Measurements from ENCODE around the gene SERPINA10.

Gene SERPINA10

GRCh38 chr14:94330432-94330831 lies 37.4 kb upstream of the SERPINA10 start:
- Histone ChIP-seq H3K4me1 (ENCODE audit: control insufficient read depth, insufficient read depth, low read length) (peaks cover 6% of the 10 kb centered on the region), H3K9me3 (ENCODE audit: control insufficient read depth, low read length) (no peaks in the 10 kb centered on the region), H3K36me3 (ENCODE audit: control insufficient read depth, insufficient read depth, low read length, severe bottlenecking) (no peaks in the 10 kb centered on the region), H3K4me3 (ENCODE audit: low read length) (no peak overlapping the region), H3K27me3 (replicated peaks; ENCODE audit: control insufficient read depth, insufficient read depth, low read length) (no peaks in the 10 kb centered on the region), H3K9ac (ENCODE audit: low read length) (no peak overlapping the region)
- no peak for DNase-seq (ENCODE audit: low read depth)

- peaks cover 6% of the 10 kb centered on the region for H3K4me1 ChIP-seq (ENCODE audit: control insufficient read depth, insufficient read depth, low read length)
- H3K36me3 ChIP-seq (ENCODE audit: control insufficient read depth, insufficient read depth, low read length, severe bottlenecking): no peaks in the 10 kb centered on the region
- H3K9me3 ChIP-seq (ENCODE audit: control insufficient read depth, low read length): no peaks in the 10 kb centered on the region
- DNase-seq (ENCODE audit: low read depth): no peak
- H3K4me3 ChIP-seq (ENCODE audit: low read length): no peak overlapping the region
- H3K9ac ChIP-seq (ENCODE audit: low read length): no peak overlapping the region
- no peaks in the 10 kb centered on the region for H3K27me3 ChIP-seq (replicated peaks; ENCODE audit: control insufficient read depth, insufficient read depth, low read length)
These were observed 36.8 kb upstream of the SERPINA10 start for GRCh38 chr14:94329857-94330256.

GRCh38 chr14:94328196-94328595 lies 35.1 kb upstream of the SERPINA10 start:
- no peak for DNase-seq (ENCODE audit: low read depth)
- H3K4me1 ChIP-seq (ENCODE audit: control insufficient read depth, insufficient read depth, low read length): peaks cover 9% of the 10 kb centered on the region
- H3K4me3 ChIP-seq (ENCODE audit: low read length): no peak overlapping the region
- no peaks in the 10 kb centered on the region for H3K36me3 ChIP-seq (ENCODE audit: control insufficient read depth, insufficient read depth, low read length, severe bottlenecking)
- H3K9ac ChIP-seq (ENCODE audit: low read length): no peak overlapping the region
- no peaks in the 10 kb centered on the region for H3K27me3 ChIP-seq (replicated peaks; ENCODE audit: control insufficient read depth, insufficient read depth, low read length)
- H3K9me3 ChIP-seq (ENCODE audit: control insufficient read depth, low read length): no peaks in the 10 kb centered on the region

GRCh38 chr14:94322648-94323570 lies 29.8 kb upstream of the SERPINA10 start, which contains the start of gene SERPINA6:
SERPINA6 (minus strand) TSS chr14:94323336; CDS start chr14:94314648, 8,688 bp downstream.
- Histone ChIP-seq H3K27me3 (replicated peaks; ENCODE audit: control insufficient read depth, insufficient read depth, low read length) (no peaks in the 10 kb centered on the region), H3K36me3 (ENCODE audit: control insufficient read depth, insufficient read depth, low read length, severe bottlenecking) (no peaks in the 10 kb centered on the region), H3K9me3 (ENCODE audit: control insufficient read depth, low read length) (no peaks in the 10 kb centered on the region), H3K4me1 (ENCODE audit: control insufficient read depth, insufficient read depth, low read length) (peaks cover 11% of the 10 kb centered on the region), H3K4me3 (ENCODE audit: low read length) (no peak within 1 kb of the TSS), H3K9ac (ENCODE audit: low read length) (no peak within 1 kb of the TSS)
- DNase-seq (ENCODE audit: low read depth): peak; percentile 72

GRCh38 chr14:94321421-94322271 lies 28.6 kb upstream of the SERPINA10 start:
- no peaks in the 10 kb centered on the region for H3K36me3 ChIP-seq (ENCODE audit: control insufficient read depth, insufficient read depth, low read length, severe bottlenecking)
- peaks cover 15% of the 10 kb centered on the region for H3K4me1 ChIP-seq (ENCODE audit: control insufficient read depth, insufficient read depth, low read length)
- DNase-seq (ENCODE audit: low read depth): no peak
- H3K4me3 ChIP-seq (ENCODE audit: low read length): no peak overlapping the region
- H3K9me3 ChIP-seq (ENCODE audit: control insufficient read depth, low read length): no peaks in the 10 kb centered on the region
- H3K27me3 ChIP-seq (replicated peaks; ENCODE audit: control insufficient read depth, insufficient read depth, low read length): no peaks in the 10 kb centered on the region
- no peak overlapping the region for H3K9ac ChIP-seq (ENCODE audit: low read length)

GRCh38 chr14:94320243-94320642 lies 27.2 kb upstream of the SERPINA10 start:
- Histone ChIP-seq H3K27me3 (replicated peaks; ENCODE audit: control insufficient read depth, insufficient read depth, low read length) (no peaks in the 10 kb centered on the region), H3K36me3 (ENCODE audit: control insufficient read depth, insufficient read depth, low read length, severe bottlenecking) (no peaks in the 10 kb centered on the region), H3K9me3 (ENCODE audit: control insufficient read depth, low read length) (no peaks in the 10 kb centered on the region), H3K9ac (ENCODE audit: low read length) (no peak overlapping the region), H3K4me3 (ENCODE audit: low read length) (no peak overlapping the region), H3K4me1 (ENCODE audit: control insufficient read depth, insufficient read depth, low read length) (peaks cover 15% of the 10 kb centered on the region)
- no peak for DNase-seq (ENCODE audit: low read depth)

- Histone ChIP-seq H3K9ac (ENCODE audit: low read length) (peak overlapping the region; percentile 70), H3K4me1 (ENCODE audit: control insufficient read depth, insufficient read depth, low read length) (peaks cover 16% of the 10 kb centered on the region), H3K4me3 (ENCODE audit: low read length) (no peak overlapping the region), H3K27me3 (replicated peaks; ENCODE audit: control insufficient read depth, insufficient read depth, low read length) (no peaks in the 10 kb centered on the region), H3K36me3 (ENCODE audit: control insufficient read depth, insufficient read depth, low read length, severe bottlenecking) (no peaks in the 10 kb centered on the region), H3K9me3 (ENCODE audit: control insufficient read depth, low read length) (no peaks in the 10 kb centered on the region)
- DNase-seq (ENCODE audit: low read depth): peak; percentile 72
These were observed 24.2 kb upstream of the SERPINA10 start for GRCh38 chr14:94317259-94317658.

GRCh38 chr14:94316692-94317091 lies 23.6 kb upstream of the SERPINA10 start:
- Histone ChIP-seq H3K27me3 (replicated peaks; ENCODE audit: control insufficient read depth, insufficient read depth, low read length) (no peaks in the 10 kb centered on the region), H3K9me3 (ENCODE audit: control insufficient read depth, low read length) (no peaks in the 10 kb centered on the region), H3K9ac (ENCODE audit: low read length) (no peak overlapping the region), H3K4me3 (ENCODE audit: low read length) (no peak overlapping the region), H3K4me1 (ENCODE audit: control insufficient read depth, insufficient read depth, low read length) (peaks cover 16% of the 10 kb centered on the region), H3K36me3 (ENCODE audit: control insufficient read depth, insufficient read depth, low read length, severe bottlenecking) (no peaks in the 10 kb centered on the region)
- no peak for DNase-seq (ENCODE audit: low read depth)

- no peaks in the 10 kb centered on the region for H3K27me3 ChIP-seq (replicated peaks; ENCODE audit: control insufficient read depth, insufficient read depth, low read length)
- no peaks in the 10 kb centered on the region for H3K36me3 ChIP-seq (ENCODE audit: control insufficient read depth, insufficient read depth, low read length, severe bottlenecking)
- no peak for DNase-seq (ENCODE audit: low read depth)
- no peak overlapping the region for H3K9ac ChIP-seq (ENCODE audit: low read length)
- H3K4me3 ChIP-seq (ENCODE audit: low read length): no peak overlapping the region
- H3K4me1 ChIP-seq (ENCODE audit: control insufficient read depth, insufficient read depth, low read length): peaks cover 16% of the 10 kb centered on the region
- H3K9me3 ChIP-seq (ENCODE audit: control insufficient read depth, low read length): no peaks in the 10 kb centered on the region
These were observed 21.8 kb upstream of the SERPINA10 start for GRCh38 chr14:94314890-94315289.

- H3K9me3 ChIP-seq (ENCODE audit: control insufficient read depth, low read length): no peaks in the 10 kb centered on the region
- peak; percentile 22 for DNase-seq (ENCODE audit: low read depth)
These were observed 21.1 kb upstream of the SERPINA10 start for GRCh38 chr14:94313991-94314655.

More at GRCh38 chr14:94313991-94314655, 21.1 kb upstream of the SERPINA10 start:
- Histone ChIP-seq H3K27me3 (replicated peaks; ENCODE audit: control insufficient read depth, insufficient read depth, low read length) (no peaks in the 10 kb centered on the region), H3K4me3 (ENCODE audit: low read length) (no peak overlapping the region), H3K4me1 (ENCODE audit: control insufficient read depth, insufficient read depth, low read length) (peaks cover 16% of the 10 kb centered on the region), H3K36me3 (ENCODE audit: control insufficient read depth, insufficient read depth, low read length, severe bottlenecking) (no peaks in the 10 kb centered on the region), H3K9ac (ENCODE audit: low read length) (no peak overlapping the region)
